Central memory CD4-positive, alpha-beta T cell (primary cell): Measurements from ENCODE around the gene MBP.
"Not testable (repeated sequence)": the region's sequence is repeated elsewhere in the genome, so short reads cannot be mapped to it uniquely, and the experiment has no call there.

Source experiments
- DNase-seq: peaks from one replicate; pipeline ENCODE4 v3.0.0; 2022

MBP gene

DNA sequence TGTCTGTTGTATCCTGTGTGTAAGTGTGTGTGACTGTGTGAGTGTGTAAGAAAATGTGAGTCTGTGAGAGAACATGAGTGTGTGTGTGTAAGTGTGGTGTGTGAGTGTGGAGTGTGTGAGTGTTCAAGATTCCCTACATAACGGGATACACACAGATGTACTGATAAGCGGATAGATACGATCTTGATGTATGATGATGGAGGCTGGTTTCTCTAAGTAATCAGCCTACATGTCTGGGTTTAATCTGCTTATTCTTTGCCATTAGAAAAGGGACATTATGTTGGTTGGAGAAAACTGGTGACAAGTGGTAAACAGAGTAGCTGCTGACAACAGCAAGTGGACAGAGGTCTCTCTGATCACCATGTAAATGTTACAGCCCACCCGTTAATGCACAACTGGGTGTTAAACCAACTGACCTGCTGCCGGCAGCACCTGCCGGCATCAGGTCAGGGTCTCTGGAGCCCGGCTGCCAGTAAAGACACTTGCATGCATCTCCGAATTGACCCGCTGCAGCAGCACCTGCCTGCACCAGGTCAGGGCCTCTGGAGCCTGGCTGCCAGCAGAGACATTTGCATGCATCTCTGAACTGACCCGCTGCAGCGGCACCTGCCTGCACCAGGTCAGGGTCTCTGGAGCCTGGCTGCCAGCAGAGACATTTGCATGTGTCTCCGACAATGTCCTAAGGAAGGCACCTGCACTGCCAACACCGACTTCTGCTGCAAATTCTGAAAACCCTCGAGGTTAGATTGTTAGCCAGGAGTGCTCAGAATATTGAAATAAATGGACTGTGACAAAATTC is 87.5 kb downstream of the MBP start:
- no peak for DNase-seq

DNA sequence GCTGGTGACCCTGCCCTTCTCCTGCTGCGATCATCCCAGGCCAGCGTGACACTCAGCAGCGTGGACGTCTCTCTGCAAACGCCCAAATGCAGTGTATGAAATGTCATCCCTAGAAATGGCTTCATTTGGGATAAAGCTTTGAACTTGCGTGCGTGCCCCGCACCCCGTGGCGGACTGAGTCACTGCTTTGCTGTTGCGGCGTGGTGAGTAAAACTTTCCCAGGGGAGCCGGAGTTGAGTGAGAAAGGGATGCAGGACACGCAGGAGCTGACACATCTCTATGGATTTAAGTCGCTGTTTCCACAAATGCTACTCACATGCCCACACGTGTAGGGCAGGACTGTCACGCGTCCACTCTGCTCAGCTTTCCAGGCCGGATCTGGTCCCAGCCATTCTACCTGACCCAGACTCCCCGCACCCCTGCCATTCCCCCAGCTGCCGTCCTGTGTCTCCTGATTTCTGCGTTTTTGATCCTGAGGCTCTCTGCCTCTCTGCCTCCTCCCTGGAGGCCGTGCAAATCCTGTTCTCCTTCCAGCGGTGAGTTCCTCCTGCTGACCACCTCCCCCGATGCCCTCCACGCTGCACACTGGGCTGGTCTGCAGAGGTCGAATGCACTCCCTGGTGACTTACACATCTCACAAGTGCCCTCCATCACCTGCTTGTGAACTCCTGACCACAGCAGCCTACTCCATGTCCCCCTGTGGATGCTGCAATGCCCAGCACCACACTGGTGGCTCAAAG is 88.9 kb downstream of the MBP start:
- DNase-seq, result no peak

GRCh38 chr18:77042583-77042982 is 90.0 kb downstream of the MBP start:
- DNase-seq, result no peak

DNA sequence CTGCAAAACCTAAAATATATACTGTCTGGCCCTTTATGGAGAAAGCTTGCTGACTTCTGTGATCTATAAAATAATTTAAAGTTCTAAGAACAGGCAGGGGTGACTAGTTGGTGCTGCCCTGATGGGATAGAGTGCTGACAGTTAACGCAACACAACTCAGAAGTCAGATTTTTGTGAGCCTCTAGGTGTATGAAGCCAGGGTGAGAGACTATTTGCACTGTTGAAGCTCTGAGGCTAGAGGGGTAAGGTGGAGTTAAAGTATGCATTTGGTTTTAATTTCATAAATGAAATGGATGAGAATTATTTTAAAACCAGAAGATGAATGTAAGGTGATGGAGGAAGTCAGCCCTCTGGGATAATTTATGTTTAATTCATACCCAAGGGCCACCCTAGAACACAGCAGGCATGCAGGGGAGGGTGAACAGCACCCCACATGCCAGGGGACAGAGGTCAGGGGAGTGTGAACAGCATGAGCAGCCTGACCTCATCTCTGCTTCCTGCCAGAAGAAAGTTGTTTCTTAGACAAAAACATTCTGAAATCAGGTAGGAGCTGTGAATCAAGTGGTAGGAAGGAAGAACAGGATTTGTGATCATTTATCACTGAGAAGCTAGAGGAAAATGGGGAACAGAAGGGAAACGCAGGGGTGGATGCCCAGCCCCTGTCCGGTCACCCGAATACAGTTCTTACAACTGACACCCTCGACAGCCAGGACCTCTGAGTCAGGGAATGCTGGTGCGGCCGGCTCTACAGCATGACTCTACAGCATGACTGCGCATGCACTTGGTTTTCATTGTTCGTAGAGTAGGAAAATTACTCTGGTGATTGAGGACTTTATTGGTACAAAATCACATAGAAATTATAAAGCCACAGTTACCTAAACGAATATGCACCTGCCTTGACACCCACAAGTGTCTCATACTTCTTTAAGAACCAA is 93.1 kb downstream of the MBP start:
- no peak for DNase-seq

- no peak for DNase-seq
Measured at GRCh38 chr18:77038182-77038858, 94.3 kb downstream of the MBP start.

DNA sequence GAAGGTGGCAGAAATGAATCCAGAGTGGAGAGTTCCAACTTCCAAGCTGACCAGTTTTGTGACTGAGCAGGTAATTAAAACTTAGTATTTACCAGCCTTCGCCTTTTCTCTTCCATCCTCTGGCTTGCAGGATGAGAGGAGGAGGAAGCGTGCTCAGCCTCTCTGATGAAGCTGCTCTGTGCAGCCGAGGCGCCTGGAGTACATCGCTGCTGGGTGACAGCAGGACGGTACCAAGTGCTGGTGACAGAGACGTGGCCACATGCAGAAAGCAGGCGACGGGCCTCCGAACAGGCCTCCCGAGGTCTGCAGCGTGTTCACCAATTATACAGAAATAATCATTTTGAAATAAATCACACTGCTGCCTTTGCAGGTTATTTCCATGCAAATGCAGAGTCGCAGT is 95.0 kb downstream of the MBP start:
- DNase-seq, result no peak

- no peak for DNase-seq
Measured at GRCh38 chr18:77035380-77036187, 97.0 kb downstream of the MBP start.

DNA sequence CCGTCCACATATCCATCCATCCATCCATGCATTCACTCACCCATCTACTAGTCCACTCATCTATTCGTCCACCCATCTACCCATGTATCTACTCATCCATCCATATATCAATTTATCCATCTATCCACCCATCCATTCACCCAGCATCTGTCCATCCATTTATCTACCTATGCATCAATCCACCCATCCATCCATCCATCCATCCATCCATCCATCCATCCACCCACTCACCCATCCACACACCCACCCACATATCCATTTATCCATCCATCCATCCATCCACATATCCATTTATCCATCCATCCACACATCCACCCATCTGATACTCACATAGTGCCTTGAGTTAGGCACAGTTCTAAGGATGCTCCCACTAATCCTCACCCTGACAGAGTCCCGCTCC is 99.0 kb downstream of the MBP start:
- DNase-seq, result no peak

DNA sequence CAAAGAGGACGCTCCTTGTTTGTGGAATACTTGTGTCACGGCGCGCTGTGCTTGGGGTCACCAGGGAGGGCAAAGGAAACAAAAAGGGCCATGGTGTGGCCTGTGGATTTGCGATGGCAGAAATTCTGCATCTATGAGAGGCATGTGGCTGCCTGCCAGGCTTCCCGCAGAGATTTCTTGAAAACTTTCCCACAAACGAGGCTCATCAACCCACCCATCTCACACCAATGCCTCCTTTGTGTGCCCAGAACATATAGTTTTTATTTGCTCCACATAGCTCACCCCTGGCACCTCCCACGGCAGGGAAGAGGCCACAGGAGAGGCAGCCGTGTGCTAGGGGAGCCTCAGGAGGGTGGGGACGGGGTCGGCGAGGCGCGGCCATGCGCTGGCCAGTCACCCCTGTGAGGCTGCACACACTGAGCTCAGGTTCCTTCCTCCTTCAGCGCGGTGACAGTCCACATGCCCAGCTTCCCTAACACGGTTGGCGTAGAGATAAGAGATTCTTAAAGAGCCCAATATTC is 100.3 kb downstream of the MBP start:
- no peak for DNase-seq

DNA sequence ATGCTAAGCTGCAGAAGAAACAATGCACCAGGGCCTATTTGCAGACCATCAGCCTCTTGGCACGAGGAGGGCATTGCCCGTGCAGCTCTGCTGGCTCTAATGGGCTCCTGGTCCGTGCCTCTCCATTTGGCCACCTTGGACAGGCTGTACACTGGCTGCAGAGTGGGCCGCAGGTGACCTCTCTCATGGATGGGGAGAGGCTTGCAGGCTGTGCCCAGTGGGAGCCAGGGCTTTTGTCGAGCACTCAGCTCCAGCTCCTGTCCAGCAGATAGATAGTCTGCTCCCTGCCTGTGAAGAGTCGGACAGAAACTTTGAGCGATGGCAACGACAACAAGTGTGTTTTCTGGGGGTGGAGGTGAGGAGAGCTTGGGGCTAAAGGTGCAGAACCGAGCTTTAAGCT is 100.9 kb downstream of the MBP start:
- no peak for DNase-seq

DNA sequence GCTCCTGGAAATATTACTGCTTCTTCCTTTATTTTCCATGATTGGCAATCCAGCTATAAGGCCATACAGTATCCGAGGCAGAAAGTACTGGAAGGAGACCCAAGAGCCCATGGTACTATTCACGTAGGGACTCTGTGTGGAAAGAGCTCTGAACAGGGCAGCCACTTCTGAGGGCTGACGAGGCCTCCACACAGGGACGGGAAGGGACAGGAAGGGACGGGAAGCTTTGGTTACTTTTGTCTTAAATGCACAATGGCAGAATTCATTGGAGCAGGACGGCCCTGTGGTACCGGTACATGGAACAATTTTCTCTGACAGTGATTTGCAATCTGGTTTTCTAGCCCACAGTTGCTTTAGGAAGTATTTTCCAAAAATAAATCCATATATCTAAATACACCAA is 102.4 kb downstream of the MBP start:
- no peak for DNase-seq

DNA sequence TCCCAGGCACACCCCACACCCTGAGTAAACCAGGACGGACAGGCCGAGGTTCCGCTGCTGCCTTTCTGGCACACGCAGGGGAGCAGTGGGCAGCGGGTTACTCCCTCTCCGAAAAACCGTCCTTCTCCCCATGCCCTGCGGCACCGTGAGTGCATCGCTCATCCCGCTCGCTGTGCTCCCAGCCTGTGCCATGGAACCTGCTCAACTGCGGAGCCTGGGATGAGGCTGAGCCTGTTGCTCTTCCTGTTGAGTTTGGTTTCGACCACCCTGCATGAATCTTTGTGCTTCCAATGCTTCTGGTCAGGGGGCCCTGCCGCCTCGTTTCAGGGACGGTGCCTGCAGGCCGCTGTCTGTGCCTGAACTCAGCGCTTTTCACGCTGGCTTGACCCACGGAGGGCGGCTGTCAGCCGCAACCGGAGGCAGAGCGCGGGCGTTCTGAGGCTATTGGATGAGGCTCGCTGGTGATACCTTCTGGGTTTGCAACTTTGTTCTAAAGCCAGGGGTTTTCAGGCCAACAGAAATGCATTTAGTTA is 106.7 kb downstream of the MBP start:
- DNase-seq, result no peak

GRCh38 chr18:77025123-77025522 is 107.5 kb downstream of the MBP start:
- DNase-seq, result no peak

DNA sequence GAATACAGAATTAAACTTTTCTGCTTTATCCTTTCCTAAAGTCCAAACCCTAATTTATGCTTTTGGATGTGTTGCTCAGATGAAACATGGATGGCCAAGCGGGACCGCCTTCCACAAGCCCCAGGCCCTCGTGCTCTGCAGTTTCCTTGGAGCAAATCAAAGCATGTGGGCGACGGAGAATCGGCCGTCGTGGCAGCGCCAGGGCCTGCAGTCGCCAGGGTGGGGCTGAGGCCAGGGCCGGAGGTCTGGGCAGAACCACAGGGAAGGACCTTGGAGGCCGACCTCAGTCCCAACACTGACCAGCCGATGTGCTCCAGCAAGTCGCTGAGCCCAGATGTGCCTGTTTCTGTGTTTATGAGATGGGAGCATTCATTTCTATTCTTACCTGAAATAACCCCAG is 108.1 kb downstream of the MBP start:
- no peak for DNase-seq

GRCh38 chr18:77023102-77023782 is 109.3 kb downstream of the MBP start:
- DNase-seq, result no peak

- DNase-seq, result no peak
Measured at GRCh38 chr18:77022556-77022955, 110.0 kb downstream of the MBP start.

DNA sequence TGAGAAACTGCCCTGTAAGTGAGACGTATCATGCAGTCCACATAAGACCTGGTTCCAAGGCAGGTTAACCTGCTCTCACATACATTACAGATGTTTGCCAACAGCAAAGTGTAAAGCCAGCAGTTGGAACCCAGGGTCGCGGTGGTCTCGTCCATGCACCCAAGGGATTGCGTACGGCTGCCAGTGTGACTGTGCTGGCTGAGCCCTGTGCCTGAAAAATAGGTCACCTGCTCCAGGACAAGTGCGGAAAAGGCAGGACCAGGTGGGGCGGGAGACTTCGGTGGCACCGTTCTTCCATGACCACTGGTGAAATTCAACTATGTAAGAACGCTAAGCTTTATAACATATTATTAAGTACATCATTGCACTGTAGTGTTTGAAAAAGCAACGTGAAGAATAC is 110.5 kb downstream of the MBP start:
- no peak for DNase-seq

GRCh38 chr18:77021478-77021877 is 111.1 kb downstream of the MBP start:
- DNase-seq, result not testable (repeated sequence)

DNA sequence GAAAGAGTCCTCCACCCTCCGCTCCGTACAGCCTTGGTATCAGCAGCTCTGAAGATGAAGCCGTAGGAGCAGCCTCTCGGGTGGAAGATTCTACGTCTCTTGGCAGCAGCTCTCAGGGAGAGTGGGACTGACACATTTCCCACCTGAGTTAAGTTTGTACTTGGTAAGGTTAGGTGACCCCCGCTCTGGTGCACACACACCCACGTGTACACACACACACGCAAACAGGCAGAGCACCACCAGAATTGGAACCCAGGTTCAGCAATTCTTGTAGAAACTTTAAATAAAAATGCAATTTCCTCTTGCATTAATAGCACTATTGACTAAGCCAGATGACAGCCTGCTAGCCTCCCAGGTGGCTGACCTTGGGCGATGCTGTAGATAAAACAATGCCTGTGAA is 111.5 kb downstream of the MBP start:
- no peak for DNase-seq

DNA sequence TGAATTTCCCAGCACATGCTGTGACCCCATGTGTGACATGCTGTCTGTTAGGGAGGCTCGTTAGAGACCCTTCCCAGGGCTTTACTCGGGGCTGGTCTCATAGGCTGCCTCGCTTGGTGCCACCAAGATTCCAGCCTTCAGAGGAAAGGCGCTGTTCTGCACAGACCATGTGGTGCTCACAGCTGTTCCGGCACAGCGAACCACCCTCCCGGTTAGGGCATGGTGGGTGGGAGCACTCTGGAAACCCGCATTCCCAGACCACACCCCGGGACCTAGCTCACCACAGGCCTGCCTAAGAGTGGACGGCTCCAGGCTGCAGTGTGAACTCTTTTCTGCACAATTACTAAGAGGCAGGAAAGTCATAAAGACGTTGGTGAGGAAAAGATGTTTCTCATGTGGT is 112.0 kb downstream of the MBP start:
- no peak for DNase-seq

DNA sequence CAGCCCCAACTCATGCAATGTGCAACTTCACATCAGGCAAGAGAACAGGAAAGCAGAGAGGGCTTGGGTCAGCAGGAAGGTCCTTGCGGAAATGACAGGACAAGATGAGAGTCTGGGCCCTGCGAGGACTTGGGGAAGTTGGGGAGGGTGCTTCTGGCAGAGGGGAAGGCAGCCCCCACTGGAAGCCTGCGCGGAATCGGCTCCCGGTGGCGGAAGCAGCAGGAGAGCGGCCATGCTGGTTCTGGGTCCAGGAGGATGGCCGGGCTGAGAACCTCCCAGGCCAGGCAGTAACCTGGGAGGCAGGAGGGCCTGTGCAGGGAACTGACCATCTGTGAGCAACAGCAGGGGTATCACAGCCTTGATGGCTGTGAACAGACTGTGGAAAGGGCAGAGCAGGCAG is 112.9 kb downstream of the MBP start:
- no peak for DNase-seq
